Daoy (cell line): ENCODE measurements around the gene TCF3. TPM values are rescaled to one million over a fixed set of nuclear protein-coding genes. Genes with fewer than 3 reads are reported as not detected.

Experiments
- DNase-seq: peaks from one replicate; pipeline ENCODE4 v3.0.0-alpha.2; 2015; ENCODE audit warnings: low read depth
- total RNA-seq: library from RNA; depleted of rRNA; stranded (reverse); fragments of >200 nt; shearing (Covaris generic); gene quantifications from 2 replicates; pipeline ENCODE4 v1.2.3, GENCODE V29; 2014; rRNA removed

The TCF3 gene
- total RNA-seq, 1 experiment from 2014 or later = 92.8 TPM

GRCh38 chr19:1563251-1563650, 89.2 kb downstream of the TCF3 start:
- DNase-seq = no peak

GRCh38 chr19:1561236-1561842, 91.1 kb downstream of the TCF3 start:
- no peak for DNase-seq

- no peak for DNase-seq
These were observed 92.0 kb downstream of the TCF3 start for GRCh38 chr19:1560286-1560882.

Other genes starting within 250 kb of the TCF3 start
- gene DAZAP1, start 245.0 kb downstream of the TCF3 start, total RNA-seq = 96.2 and 115 TPM in 2 replicates
- gene RPS15, start 214.2 kb downstream of the TCF3 start, total RNA-seq = 2,933 and 3,531 TPM in 2 replicates
- 0.17 TPM in 1 of 2 replicates, not detected in the other for gene APC2, start 202.5 kb downstream of the TCF3 start, total RNA-seq
- 45.8 and 53.9 TPM in 2 replicates for gene C19orf25, start 173.4 kb downstream of the TCF3 start, total RNA-seq
- gene PCSK4, start 162.3 kb downstream of the TCF3 start, total RNA-seq = 0.11 and 1.3 TPM in 2 replicates
- 2.3 and 3.7 TPM in 2 replicates for gene REEP6, start 161.4 kb downstream of the TCF3 start, total RNA-seq
- gene ADAMTSL5, start 139.6 kb downstream of the TCF3 start, total RNA-seq = 0.57 TPM in 1 of 2 replicates, not detected in the other
- not detected in 2 replicates for gene PLK5, start 128.5 kb downstream of the TCF3 start, total RNA-seq
- gene MEX3D, start 84.3 kb downstream of the TCF3 start, total RNA-seq = 71.4 and 72.7 TPM in 2 replicates
- 115 and 130 TPM in 2 replicates for gene MBD3, start 59.8 kb downstream of the TCF3 start, total RNA-seq
- 84.4 and 85.5 TPM in 2 replicates for gene UQCR11, start 47.2 kb downstream of the TCF3 start, total RNA-seq
- gene ONECUT3, start 100.9 kb upstream of the TCF3 start, total RNA-seq = not detected in 2 replicates
- gene ATP8B3, start 159.7 kb upstream of the TCF3 start, total RNA-seq = 1.8 TPM in 1 of 2 replicates, not detected in the other
- 8.1 and 11.3 TPM in 2 replicates for gene REXO1, start 195.9 kb upstream of the TCF3 start, total RNA-seq
- 5.5 and 5.7 TPM in 2 replicates for gene KLF16, start 211.0 kb upstream of the TCF3 start, total RNA-seq
- gene ABHD17A, start 232.9 kb upstream of the TCF3 start, total RNA-seq = 66.9 and 76.5 TPM in 2 replicates